GM12878 (cell line): ENCODE measurements around the gene GNG3. TPM values are rescaled to one million over a fixed set of nuclear protein-coding genes. Genes with fewer than 3 reads are reported as not detected.

ENCODE experiments used
- ATAC-seq: fragments of 200-7000 bp; cut with Tn5 transposase; 3 replicates; pipeline ENCODE4 v1.9.1; 2020; ENCODE audit warnings: mild to moderate bottlenecking, moderate library complexity
- BruUV-seq: library from RNA; stranded (reverse); fragments of 400-500 nt; replicated peaks from 2 replicates; lab custom pipeline; 2021; lab: Mats Ljungman, UMichigan
- CTCF ChIA-PET: fragments of 300-600 bp; sonication (Branson Sonifier 250); formaldehyde crosslinking; extraction: SDS; loops from one replicate; lab custom pipeline; 2021; ENCODE audit warnings: inconsistent platforms; lab: Yijun Ruan, JAX
- POLR2A ChIA-PET: fragments of 350-600 bp; formaldehyde crosslinking; extraction: SDS; loops from one replicate; lab custom pipeline; 2021; ENCODE audit warnings: inconsistent platforms; lab: Charles Lee
- RAD21 ChIA-PET: fragments of 300-600 bp; sonication (Branson Sonifier 250); formaldehyde crosslinking; loops from one replicate; lab custom pipeline; 2023; ENCODE audit warnings: antibody characterized with exemption; ENCODE audit not compliant: unreplicated experiment; lab: Charles Lee
- SMC1A ChIA-PET: fragments of 300-600 bp; sonication (Branson Sonifier 250); formaldehyde crosslinking; loops from one replicate; lab custom pipeline; 2023; ENCODE audit not compliant: unreplicated experiment, uncharacterized antibody; lab: Charles Lee
- DNase-seq: peaks from one replicate; pipeline ENCODE4 v3.0.0-alpha.2; 2011; ENCODE audit warnings: low read depth, low spot score
- FAIRE-seq: peaks from 3 replicates; lab custom pipeline; 2011; peaks lifted over from hg19 to GRCh38; lab: Jason Lieb, UNC
- H2AFZ ChIP-seq: 2 replicates; pipeline ENCODE4 v1.6.0; 2011; ENCODE audit warnings: low read depth, low read length, control low read depth; ENCODE audit not compliant: control insufficient read depth
- H3K27ac ChIP-seq: 2 replicates; pipeline ENCODE4 v1.5.1; 2011; ENCODE audit warnings: control low read depth; ENCODE audit not compliant: control insufficient read depth, insufficient read depth
- H3K27me3 ChIP-seq, 2 experiments: replicated peaks in 1 of 2; 2 replicates each; pipeline versions ENCODE4 v1.6.0 to v1.6.1; 2011; ENCODE audit warnings: low read length in 1 of 2; ENCODE audit not compliant: control insufficient read depth in 2 of 2, insufficient read depth in 2 of 2
- H3K36me3 ChIP-seq, 2 experiments: 2 replicates each; pipeline ENCODE4 v1.5.1; 2011; ENCODE audit warnings: low read length in 1 of 2; ENCODE audit not compliant: control insufficient read depth in 2 of 2, insufficient read depth in 2 of 2
- H3K4me1 ChIP-seq: 2 replicates; pipeline ENCODE4 v1.6.1; 2011; ENCODE audit warnings: mild to moderate bottlenecking, low read length, moderate library complexity, mixed read lengths; ENCODE audit not compliant: control insufficient read depth, insufficient read depth
- H3K4me2 ChIP-seq: 2 replicates; pipeline ENCODE4 v1.6.0; 2011; ENCODE audit warnings: control low read depth; ENCODE audit not compliant: control insufficient read depth, insufficient read depth
- H3K4me3 ChIP-seq: fragments of 200-600 bp; sonication (generic); 2 replicates; pipeline ENCODE4 v1.5.1; 2016
- H3K79me2 ChIP-seq: 2 replicates; pipeline ENCODE4 v1.6.0; 2011; ENCODE audit warnings: low read length; ENCODE audit not compliant: control insufficient read depth, insufficient read depth
- H3K9ac ChIP-seq: 2 replicates; pipeline ENCODE4 v1.8.0; 2011; ENCODE audit warnings: low read length, control low read depth, mixed read lengths; ENCODE audit not compliant: control insufficient read depth, insufficient read depth
- H3K9me3 ChIP-seq: replicated peaks from 3 replicates; pipeline ENCODE4 v1.5.1; 2011; ENCODE audit warnings: mild to moderate bottlenecking, low read length; ENCODE audit not compliant: control insufficient read depth, insufficient read depth
- H4K20me1 ChIP-seq: 2 replicates; pipeline ENCODE4 v1.6.0; 2011; ENCODE audit not compliant: control insufficient read depth, insufficient read depth
- CTCF ChIP-seq, 3 experiments: IDR thresholded peaks in 2 of 3; conservative IDR thresholded peaks in 1 of 3; 2 replicates each; pipeline ENCODE4 v1.5.1; 2011; ENCODE audit warnings: low read depth in 3 of 3, low read length in 3 of 3, mild to moderate bottlenecking in 3 of 3, control low read depth in 2 of 3, moderate library complexity in 2 of 3, inconsistent platforms in 1 of 3, mixed read lengths in 1 of 3; ENCODE audit not compliant: control insufficient read depth in 2 of 3, insufficient read depth in 1 of 3; ENCODE audit errors: extremely low read depth in 1 of 3
- GABPA ChIP-seq: IDR thresholded peaks from 2 replicates; pipeline ENCODE4 v1.6.1; 2014; ENCODE audit warnings: antibody characterized with exemption, low read depth, mild to moderate bottlenecking, inconsistent platforms
- KDM1A ChIP-seq: fragments of 200-600 bp; sonication (generic); IDR thresholded peaks from 2 replicates; pipeline ENCODE4 v1.6.1; 2016; ENCODE audit warnings: borderline replicate concordance
- MEF2B ChIP-seq: fragments of 450-650 bp; IDR thresholded peaks from 2 replicates; pipeline ENCODE4 v1.6.1; 2018; ENCODE audit warnings: mild to moderate bottlenecking, moderate library complexity; ENCODE audit not compliant: partially characterized antibody, poor library complexity, severe bottlenecking
- NFYB ChIP-seq: IDR thresholded peaks from 2 replicates; pipeline ENCODE4 v1.6.1; 2011; ENCODE audit warnings: low read depth, mild to moderate bottlenecking, low read length, improper control_type of control experiment, moderate library complexity; ENCODE audit not compliant: insufficient read depth
- POU2F2 ChIP-seq: IDR thresholded peaks from 3 replicates; pipeline ENCODE4 v1.6.1; 2011; ENCODE audit warnings: low read depth, mild to moderate bottlenecking, low read length, borderline replicate concordance
- RAD21 ChIP-seq: IDR thresholded peaks from 2 replicates; pipeline ENCODE4 v1.6.1; 2011; ENCODE audit warnings: mild to moderate bottlenecking, low read depth, low read length, moderate library complexity; ENCODE audit not compliant: insufficient read depth
- RB1 ChIP-seq: fragments of 450-650 bp; formaldehyde crosslinking; IDR thresholded peaks from 2 replicates; pipeline ENCODE4 v1.6.1; 2017; ENCODE audit warnings: mild to moderate bottlenecking, borderline replicate concordance
- SMC3 ChIP-seq: IDR thresholded peaks from 2 replicates; pipeline ENCODE4 v1.6.1; 2011; ENCODE audit warnings: low read length, improper control_type of control experiment, borderline replicate concordance
- STAT1 ChIP-seq: fragments of 450-650 bp; conservative IDR thresholded peaks from 2 replicates; pipeline ENCODE4 v1.6.1; 2014; ENCODE audit warnings: antibody characterized with exemption, mild to moderate bottlenecking
- WGBS: methylation state at CpG from one replicate; pipeline ENCODE4 v1.1.6; 2016; ENCODE audit warnings: low lambda C conversion rate; ENCODE audit not compliant: insufficient replicate concordance, insufficient coverage; ENCODE audit errors: missing lambda C conversion rate; 5-methylcytosine and 5-hydroxymethylcytosine counted together
- in situ Hi-C: fragments of 300-500 bp; cut with MboI; formaldehyde crosslinking; loops from 9 replicates; pipeline ENCODE4 v1.14.3; 2018; ENCODE audit warnings: mixed read lengths
- intact Hi-C: fragments of 100-400 bp; cut with micrococcal nuclease; formaldehyde crosslinking; loops from one replicate; pipeline ENCODE4 v1.14.2; 2022; ENCODE audit not compliant: unreplicated experiment
- polyA plus RNA-seq, 11 experiments: library from polyadenylated mRNA; depleted of rRNA in 4 of 11; unstranded in 6 of 11; stranded (reverse) in 5 of 11; fragments of >200 nt; fragmentation: Nextera tagmentation in 4 of 11; fragmentation: Illumina TruSeq in 1 of 11; extraction: Ambion mirVana in 4 of 11; extraction: Trizol in 1 of 11; gene quantifications; 1 replicate in 1 of 11; 2 replicates in 10 of 11; pipeline versions ENCODE4 v1.2.1 to v1.2.3, GENCODE V29; 2011 to 2016; ENCODE audit warnings: inconsistent platforms in 2 of 11, missing spikeins in 2 of 11, low read depth in 1 of 11
- total RNA-seq, 4 experiments: library from RNA; depleted of rRNA in 3 of 4; stranded (reverse); fragments of >200 nt in 3 of 4; fragmentation: Illumina TruSeq in 1 of 4; extraction: Trizol in 1 of 4; gene quantifications; 2 replicates each; pipeline versions ENCODE4 v1.2.1 to v1.2.3, GENCODE V29; 2013 to 2021

Gene GNG3
- total and polyA plus RNA-seq, 10 of the 15 experiments (the other 5 are each of a cell fraction or from before 2014, with no cell fraction given), result 0.27 to 0.83 (median 0.57) TPM; not detected in 5

DNA sequence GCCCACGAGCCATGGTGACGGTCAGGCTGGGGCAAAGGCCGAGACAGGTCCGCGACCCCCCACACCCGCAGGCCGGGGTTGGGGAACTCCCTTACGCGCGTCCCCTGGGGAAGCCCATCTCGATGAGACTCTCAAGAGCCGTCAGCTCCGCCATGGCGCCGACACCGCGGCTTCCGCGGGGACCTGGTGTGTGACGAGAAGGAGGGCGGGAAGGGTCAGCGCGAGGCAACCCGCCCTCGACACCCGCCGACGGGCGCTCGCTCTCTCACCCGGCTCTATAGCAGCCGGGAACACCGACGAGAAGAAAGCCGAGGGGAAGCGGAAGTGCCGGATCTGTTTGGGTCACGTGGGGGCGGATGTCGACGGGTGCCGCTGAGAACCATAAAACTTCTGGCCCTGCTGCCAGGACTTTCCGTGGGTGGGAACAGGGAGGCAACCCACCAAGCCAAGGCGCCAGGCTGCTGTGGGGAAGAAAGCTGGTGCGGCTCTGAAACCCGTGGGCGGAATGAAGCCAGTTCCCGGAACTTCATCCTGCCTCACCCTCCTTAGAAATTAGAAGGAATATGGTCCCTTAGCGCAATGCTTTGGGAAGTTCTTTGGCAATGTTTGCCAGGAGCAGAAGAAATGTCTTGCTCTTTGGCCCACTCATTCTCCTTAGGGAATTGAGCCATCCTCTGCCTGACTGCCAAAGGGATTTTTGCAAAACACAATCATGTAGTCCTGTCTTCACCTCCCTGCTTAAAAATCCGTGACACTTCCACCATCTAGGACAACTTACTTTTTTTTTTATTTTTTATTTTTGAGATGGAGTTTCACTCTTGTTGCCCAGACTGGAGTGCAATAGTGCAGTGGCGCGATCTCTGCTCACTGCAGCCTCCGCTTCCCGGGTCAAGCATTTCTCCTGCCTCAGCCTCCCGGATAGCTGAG, 28.4 kb upstream of the GNG3 start, which contains the start of gene UBXN1 (continued):
- TF ChIP-seq SMC3 (no peak), GABPA (peak; percentile 92), STAT1 (peak; percentile 76; the same call in 1 of the 2 replicates)

DNA sequence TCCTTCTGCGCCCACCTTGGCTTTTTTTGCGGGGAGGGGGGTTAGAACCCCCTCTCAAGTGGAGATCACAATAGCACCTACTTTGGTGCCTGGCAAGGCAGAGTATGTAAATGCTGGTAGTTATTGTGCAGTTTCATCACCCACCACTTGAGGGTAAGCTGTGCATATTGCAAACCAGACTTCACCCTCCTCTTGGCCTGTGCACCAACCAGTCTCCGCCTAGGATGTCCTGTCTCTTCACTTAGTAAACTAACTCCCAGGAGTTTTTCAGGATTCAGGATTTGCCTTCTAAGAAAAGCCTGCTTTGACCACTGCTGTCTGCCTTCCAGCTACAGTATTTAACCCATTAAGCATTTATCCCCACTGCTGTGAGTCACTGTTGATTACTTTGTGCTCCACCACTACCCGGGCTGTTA, 26.6 kb upstream of the GNG3 start:
- H3K27ac ChIP-seq, result no peak overlapping the region
- intact Hi-C loops (loop anchor here (2.0 to 10.0 kb wide), 2 partner anchors 160 to 216 kb away; no protein-coding TSS in a partner anchor), in situ Hi-C loops (no loop called here)
- no peak overlapping the region for H3K4me3 ChIP-seq
- peaks cover 0 to 7% of the 10 kb centered on the region in 2 experiments; a peak in 1 of 4 replicates for H3K36me3 ChIP-seq
- 36% methylated on average over 4 of the region's 4 CpGs for WGBS
- peaks cover 11% of the 10 kb centered on the region for H3K4me1 ChIP-seq
- ChIA-PET SMC1A (interaction anchor here (0.6 to 2.1 kb wide), 18 partner anchors 9 to 201 kb away, joined by 3 to 7 read pairs (median 4); partner anchors contain the start of genes C11orf98, CSKMT, HNRNPUL2 and LBHD1), RAD21 (interaction anchor here (0.9 to 1.9 kb wide), 8 partner anchors 9 to 256 kb away, joined by 3 to 8 read pairs (median 3); partner anchors contain the start of genes C11orf98, CSKMT, LBHD1 and TMEM179B), POLR2A (interaction anchor here (0.5 to 9.7 kb wide), 17 partner anchors 9 to 245 kb away, joined by 3 to 83 read pairs (median 4); partner anchors contain the start of genes BSCL2, C11orf98, CSKMT and GNG3), CTCF (interaction anchor here (0.6 to 2.9 kb wide), 28 partner anchors 9 to 256 kb away, joined by 3 to 24 read pairs (median 4); partner anchors contain the start of genes C11orf98, CSKMT, LRRN4CL and POLR2G)
- H3K9me3 ChIP-seq, result no peaks in the 10 kb centered on the region
- no peak overlapping the region for H3K9ac ChIP-seq
- DNase-seq, result no peak
- peak overlapping the region; percentile 74 for H2AFZ ChIP-seq
- H3K79me2 ChIP-seq, result peaks cover 20% of the 10 kb centered on the region
- TF ChIP-seq NFYB (no peak), SMC3 (peak; percentile 32; the same call in 1 of the 2 replicates), KDM1A (no peak), RAD21 (peak; percentile 64), RB1 (no peak), CTCF (IDR thresholded peaks at IDR 0.05 in 2 of 3, conservative IDR thresholded peaks at IDR 0.05 in 1 of 3; ENCODE audit: control insufficient read depth in 2 of 3, extremely low read depth in 1 of 3, insufficient read depth in 1 of 3, low read depth in 3 of 3, low read length in 3 of 3) (peak; percentile 63 to 69 (median 65)), POU2F2 (peak; percentile 86; the same call in 2 of the 3 replicates), MEF2B (no peak)
- FAIRE-seq, result no peak
- no peak overlapping the region for H3K4me2 ChIP-seq
- H4K20me1 ChIP-seq, result no peaks in the 10 kb centered on the region; the same call in 1 of the 2 replicates
- BruUV-seq, result no TSS peak
- H3K27me3 ChIP-seq, result no peaks in the 10 kb centered on the region
- peak; percentile 91 for ATAC-seq
